Neural cell (in vitro differentiated cells): ENCODE measurements around the gene PLOD2.

ENCODE experiments used
- MXI1 ChIP-seq: fragments of 450-650 bp; conservative IDR thresholded peaks from 2 replicates; pipeline ENCODE4 v1.6.1; 2014; ENCODE audit warnings: antibody characterized with exemption, mild to moderate bottlenecking; ENCODE audit not compliant: poor library complexity, severe bottlenecking
- TAF1 ChIP-seq: IDR thresholded peaks from 2 replicates; pipeline ENCODE4 v1.6.1; 2012; ENCODE audit warnings: low read depth
- TF ChIP-seq, protein P1 (sequence below): fragments of 450-650 bp; IDR thresholded peaks from 2 replicates; pipeline ENCODE4 v1.5.1; 2014; ENCODE audit warnings: antibody characterized with exemption, mild to moderate bottlenecking, moderate library complexity; ENCODE audit not compliant: poor library complexity, severe bottlenecking

DNA sequence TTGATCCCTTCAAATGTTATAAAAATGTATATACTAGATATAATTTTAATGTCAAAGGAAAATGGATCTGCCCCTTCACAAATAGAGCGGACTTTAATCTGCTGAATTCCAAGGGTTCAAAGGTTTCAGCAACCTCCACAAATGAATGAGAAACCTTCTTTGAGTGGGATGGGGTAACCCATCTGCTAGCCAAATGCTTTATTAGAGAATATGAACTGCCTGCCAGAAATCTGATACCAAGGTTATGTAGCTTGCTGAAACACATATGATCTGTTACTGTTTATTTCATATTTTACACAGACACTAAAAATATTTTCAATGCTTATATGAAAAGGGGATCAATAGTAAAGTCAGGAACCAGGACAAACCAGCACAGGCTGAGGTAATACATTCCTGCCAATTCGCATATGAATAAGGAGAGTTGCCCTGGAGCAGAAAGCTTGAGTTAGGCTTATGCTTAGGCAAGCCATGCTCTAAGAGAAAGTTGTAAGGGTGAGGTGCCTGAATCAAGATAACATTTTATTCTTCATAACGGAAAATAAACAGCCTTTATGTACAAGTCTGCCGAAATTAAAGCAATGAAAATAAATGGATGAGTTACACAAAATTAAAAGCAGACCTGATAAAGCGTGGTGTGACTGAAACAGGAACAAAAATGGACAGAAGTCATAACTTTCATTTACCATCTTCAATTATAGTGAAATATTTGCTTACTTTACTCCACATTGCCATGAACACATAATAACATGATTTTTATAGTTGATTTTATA lies 26.5 kb downstream of the PLOD2 start:
- TF ChIP-seq, protein P1, sequence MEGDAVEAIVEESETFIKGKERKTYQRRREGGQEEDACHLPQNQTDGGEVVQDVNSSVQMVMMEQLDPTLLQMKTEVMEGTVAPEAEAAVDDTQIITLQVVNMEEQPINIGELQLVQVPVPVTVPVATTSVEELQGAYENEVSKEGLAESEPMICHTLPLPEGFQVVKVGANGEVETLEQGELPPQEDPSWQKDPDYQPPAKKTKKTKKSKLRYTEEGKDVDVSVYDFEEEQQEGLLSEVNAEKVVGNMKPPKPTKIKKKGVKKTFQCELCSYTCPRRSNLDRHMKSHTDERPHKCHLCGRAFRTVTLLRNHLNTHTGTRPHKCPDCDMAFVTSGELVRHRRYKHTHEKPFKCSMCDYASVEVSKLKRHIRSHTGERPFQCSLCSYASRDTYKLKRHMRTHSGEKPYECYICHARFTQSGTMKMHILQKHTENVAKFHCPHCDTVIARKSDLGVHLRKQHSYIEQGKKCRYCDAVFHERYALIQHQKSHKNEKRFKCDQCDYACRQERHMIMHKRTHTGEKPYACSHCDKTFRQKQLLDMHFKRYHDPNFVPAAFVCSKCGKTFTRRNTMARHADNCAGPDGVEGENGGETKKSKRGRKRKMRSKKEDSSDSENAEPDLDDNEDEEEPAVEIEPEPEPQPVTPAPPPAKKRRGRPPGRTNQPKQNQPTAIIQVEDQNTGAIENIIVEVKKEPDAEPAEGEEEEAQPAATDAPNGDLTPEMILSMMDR, result no peak
- TF ChIP-seq MXI1, result no peak
- no peak for TF ChIP-seq TAF1
